NCI-H526 treated with DMSO at 0.1 percent for 48 hours (cell line): Measurements from ENCODE around the gene LEO1.
A peak's percentile ranks its signal among the peaks of the same experiment; 100 is the strongest.

Experiments used
- DNase-seq: peaks from one replicate; lab custom pipeline; 2025; lab: John Stamatoyannopoulos, UW

Gene LEO1

GRCh38 chr15:51971375-51972133 is at the start of gene LEO1:
LEO1 (minus strand) TSS chr15:51971778; CDS start chr15:51971745, 33 bp downstream.
- DNase-seq: peak; percentile 93

GRCh38 chr15:52021128-52021671 is 49.6 kb upstream of the LEO1 start:
- no peak for DNase-seq

DNA sequence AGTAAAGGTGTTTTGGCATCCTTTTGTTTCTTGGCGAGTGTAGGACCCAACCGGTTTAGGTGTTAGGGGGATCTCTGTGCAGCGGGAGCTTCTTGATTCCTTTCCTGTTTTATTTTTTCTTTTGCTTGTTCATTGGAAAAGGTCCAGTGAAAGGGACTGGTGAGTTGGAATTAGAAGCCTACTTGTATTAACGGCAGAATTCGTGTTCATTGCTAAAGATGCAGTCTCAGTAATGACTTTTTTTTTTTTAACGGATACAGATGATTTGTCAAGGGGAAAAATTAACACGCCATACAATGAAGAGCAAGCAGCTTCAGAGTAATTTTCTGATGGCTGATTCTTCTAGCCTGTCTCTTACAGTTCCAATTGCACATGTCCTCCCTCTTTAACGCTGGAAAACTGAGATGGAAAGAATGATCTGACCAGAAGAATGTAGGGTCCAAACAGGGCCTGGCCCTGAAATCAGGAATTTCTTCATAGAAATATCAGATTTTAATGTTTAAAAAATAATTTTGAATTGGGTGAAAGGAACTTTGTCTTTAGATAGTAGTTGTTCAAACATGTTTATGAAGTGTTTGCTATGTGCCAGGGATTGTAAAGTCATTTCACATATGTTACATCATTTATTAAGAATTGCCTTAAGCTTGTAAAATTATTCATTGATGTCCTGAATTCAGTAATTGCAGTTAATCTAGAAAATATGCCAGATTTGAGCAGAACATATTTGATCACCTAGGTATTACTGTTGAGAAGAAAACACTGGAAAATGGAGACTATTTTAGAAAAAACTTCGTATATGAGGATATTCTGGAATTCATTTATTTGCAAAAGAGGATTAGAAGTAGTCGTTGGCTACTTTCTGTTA is 48.9 kb upstream of the LEO1 start:
- peak; percentile 67 for DNase-seq

DNA sequence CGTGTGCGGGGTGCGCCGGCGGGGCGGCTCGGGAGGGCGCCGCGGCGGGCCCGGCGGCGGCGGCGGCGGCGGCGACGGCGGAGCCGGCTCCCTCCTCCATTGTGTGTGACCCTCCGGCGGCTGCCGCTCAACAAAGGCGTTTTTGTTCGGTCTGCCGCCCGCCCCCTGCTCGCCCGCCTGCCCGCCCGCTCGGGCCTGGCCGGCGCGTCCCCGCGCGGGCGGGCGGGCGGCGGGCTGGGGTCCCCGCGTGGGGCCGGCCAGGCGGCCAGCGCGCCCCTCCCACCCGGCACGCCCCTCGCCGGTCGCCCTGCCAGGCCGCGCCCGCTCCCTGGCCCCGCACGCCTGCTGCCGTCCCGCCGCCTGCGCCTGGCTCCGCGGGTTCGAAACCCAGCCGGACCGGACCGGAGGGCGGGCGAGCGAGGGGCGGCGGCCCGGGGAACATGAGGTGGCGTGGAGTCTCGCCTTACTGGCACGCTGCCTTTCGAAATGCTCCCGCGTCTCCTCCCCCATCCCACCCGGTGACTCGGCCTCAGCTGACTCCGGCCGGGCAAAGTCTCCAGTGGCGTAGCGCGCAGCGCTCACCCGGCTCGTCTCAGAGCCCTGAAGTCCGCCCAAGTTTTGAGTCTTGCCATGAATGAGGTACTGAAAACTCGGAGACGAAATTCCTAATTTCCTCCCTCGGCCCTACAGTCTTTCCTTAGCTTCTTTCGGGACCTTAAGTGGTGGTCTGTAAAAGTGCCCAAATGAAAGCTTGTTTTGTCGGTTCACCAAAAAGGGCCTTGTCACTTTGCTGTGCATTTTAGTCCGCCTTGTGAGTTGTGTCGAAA is 48.0 kb upstream of the LEO1 start:
- DNase-seq: peak; percentile 67

GRCh38 chr15:52018693-52019393 is 47.3 kb upstream of the LEO1 start, which contains the start of gene MAPK6:
MAPK6 (plus strand) TSS chr15:52019219; CDS start chr15:52046461, 27,242 bp downstream.
- DNase-seq: peak; percentile 79

DNA sequence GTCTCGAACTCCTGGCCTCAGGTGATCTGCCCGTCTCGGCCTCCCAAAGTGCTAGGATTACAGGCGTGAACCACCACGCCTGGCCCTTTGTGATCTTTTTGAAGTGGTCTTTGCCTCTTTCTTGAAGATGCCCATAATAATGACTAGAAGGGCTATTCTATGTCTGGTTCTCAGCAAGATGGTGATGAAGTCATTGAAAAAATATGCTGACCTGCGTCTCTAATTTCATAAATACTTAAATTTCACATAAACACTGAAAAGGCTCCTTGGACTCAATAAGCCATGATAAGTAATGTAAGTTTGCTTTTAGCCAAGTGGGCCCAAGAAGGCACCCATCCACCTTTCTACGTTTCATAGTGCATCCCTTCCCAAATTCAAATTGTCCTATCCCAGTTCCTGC is 46.7 kb upstream of the LEO1 start:
- no peak for DNase-seq

DNA sequence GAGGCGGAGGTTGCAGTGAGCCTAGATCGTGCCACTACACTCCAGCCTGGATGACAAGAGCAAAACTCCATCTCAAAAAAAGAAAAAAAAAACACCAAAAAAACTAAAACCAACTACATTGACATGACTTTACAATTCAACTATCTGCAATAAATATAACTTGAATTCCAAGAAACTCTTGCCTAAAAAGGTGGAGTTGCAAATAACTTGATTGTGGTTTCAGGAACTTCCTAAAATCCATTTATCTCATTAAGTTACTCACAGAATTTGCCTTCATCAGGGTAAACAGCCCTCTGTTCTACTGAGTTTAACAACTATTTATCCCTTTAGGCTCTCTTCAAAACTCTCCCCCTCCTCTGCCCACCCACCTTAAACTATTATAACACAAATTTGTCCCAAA is 44.7 kb upstream of the LEO1 start:
- no peak for DNase-seq

GRCh38 chr15:52014616-52015015 is 43.0 kb upstream of the LEO1 start:
- no peak for DNase-seq

DNA sequence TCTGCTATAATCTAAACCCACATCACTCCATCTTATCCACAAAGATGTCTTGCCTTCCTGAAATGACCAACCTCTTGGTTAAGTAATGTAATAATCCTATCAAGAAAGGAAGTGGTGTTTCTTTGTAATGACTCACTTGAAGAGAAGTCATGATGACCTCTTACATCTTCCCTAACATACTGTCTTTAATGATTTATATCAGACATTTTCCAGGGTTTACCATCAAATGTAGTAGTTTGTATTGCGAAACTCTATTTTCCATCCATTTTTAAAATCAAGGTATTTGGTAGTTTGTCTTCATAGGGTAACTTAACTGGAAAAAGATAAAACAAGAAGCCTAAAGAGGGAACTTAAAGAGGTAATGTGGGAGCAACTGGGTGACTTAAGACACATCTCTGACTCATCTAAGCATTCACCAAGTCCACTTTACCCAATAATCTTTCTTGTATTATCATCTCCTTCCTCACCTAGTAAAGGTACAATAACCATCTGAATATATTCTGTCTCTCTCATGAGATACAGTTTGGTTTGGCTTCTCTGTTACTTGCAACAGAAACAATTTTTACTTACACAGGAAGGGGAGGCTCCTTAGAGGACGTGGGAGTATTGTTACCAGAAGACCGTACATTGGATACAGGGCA is 41.7 kb upstream of the LEO1 start:
- no peak for DNase-seq

DNA sequence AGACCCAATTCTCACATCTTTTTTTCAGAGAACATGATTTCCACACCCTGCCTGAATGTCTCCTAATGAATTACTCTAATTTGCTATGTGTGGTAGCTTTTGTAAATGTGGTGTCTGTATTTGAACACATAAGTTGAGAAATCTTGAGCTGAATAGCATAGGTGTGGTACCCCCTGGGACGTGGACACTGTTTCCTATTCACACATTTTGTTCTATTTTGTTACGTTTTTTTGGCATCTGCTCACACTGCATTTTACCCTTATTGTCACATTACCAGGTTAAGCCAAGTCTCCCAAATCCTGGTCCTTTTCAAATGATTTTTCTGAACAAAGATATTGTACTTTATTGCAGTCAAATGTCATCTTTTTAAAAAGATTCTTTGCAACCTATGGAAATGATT is 40.6 kb upstream of the LEO1 start:
- no peak for DNase-seq

GRCh38 chr15:52011711-52012144 is 40.1 kb upstream of the LEO1 start:
- DNase-seq: peak; percentile 17

- DNase-seq: no peak
Observed at GRCh38 chr15:52010633-52011595, 39.3 kb upstream of the LEO1 start.

DNA sequence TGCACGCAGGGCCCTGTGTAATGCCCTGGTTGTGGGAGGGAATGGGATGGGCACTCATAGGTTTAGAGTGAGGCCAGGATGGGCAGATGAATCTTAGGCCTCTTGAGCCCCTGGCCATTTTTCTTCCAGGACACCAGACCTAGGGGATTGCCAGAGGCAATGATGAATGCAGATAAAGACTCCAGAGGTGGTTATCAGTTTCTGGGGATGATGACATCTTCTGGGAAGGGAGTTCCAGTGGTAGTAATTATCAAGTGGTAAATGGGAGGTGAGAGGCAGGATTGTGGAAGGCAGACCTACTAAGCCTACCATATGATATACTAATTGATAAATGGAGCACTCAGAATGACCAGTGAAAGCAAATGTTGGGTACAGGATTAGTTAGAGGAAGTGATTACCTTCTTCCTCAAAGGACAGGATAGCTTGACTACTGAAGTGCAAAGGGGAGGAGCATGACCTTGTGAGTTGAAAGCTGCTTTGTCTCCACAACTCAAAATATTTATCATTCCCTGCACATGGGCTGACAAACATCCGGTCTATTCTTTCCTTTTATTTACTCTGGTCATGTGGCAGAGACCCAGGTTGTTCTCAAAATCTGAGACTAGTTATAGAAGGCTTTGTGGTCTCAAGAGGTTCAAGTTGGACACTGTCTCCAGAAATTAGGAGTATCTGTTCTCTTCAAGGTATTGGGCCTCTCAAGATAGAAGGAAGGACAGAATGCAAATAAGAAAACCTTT is 37.3 kb upstream of the LEO1 start:
- DNase-seq: no peak

- DNase-seq: no peak
Observed at GRCh38 chr15:52008359-52008697, 36.8 kb upstream of the LEO1 start.

- DNase-seq: no peak
Observed at GRCh38 chr15:52006702-52007340, 35.2 kb upstream of the LEO1 start.

- no peak for DNase-seq
Observed at GRCh38 chr15:52005748-52006701, 34.4 kb upstream of the LEO1 start.

- DNase-seq: no peak
Observed at GRCh38 chr15:52004806-52005205, 33.2 kb upstream of the LEO1 start.
